GM19395 (cell line): Measurements from ENCODE around the gene ADK.
"Not testable (repeated sequence)": the region's sequence is repeated elsewhere in the genome, so short reads cannot be mapped to it uniquely, and the experiment has no call there.

Experiments used
- ATAC-seq: cut with Tn5 transposase; IDR thresholded peaks from one replicate; pipeline ENCODE4 v1.9.1; 2021; ENCODE audit warnings: mild to moderate bottlenecking, moderate library complexity; ENCODE audit not compliant: unreplicated experiment

ADK gene

DNA sequence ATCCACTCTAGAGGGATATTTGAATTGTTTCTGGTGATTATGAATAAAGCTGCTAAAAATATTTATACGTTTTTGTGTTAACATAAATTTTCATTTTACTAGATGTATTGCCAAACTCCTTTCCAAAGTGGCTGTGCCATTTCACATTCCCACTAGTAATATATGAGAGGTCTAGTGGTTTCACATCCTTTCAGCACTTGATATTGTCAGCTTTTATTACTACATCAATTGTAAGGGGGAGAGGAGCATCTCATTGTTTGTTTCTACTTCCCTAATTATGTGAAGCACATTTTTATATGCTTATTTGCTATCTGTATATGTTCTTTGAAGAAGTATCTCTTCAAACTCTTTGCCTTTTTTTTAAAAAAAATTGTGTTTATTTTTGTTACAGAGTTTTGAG lies 184.5 kb downstream of the ADK start:
- ATAC-seq = no peak

DNA sequence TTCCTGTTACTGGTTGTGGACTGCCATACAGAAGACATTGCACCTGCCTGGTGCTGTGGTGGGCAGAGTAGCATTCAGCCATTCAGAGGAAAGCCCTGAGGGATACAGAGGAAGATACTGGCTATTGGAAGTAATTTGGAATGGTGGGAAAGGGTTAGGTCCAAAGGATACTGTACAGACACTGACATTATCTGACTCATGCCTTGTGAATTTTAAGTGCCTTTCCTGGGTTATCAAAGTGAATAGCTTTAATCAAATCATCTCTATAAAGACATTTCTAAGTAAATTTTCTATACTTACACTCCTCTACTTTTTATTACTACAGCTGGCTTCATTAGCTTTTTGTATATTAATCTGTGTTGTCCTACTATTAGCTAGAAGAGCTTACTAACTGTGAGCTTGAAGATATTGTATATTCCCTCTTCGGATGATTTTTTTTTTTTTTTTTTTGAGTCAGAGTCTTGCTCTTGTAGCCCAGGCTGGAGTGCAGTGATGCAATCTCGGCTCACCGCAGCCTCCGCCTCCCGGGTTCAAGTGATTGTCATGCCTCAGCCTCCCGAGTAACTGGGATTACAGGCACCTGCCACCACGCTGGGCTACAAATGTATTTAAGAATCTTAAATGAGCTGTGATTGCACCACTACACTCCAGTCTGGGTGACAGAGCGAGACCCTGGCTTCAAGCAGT lies 186.5 kb downstream of the ADK start:
- no peak for ATAC-seq

DNA sequence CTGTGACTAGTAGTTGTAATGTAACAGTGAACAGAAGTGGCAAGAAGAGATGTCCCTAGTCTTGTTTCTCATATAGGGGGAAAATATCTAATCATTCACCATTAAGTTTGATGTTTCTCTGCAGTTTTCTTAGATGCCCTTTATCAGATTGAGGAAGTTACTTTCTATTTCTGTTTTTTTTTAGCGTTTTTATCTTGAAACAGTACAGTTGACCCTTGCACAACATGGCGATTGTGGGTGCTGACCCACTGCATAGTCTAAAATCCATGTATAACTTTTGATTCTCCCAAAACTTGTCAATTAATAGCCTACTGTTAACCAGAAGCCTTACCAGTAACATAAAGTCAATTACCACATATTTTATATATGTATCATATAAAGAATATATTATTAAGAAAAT lies 192.0 kb downstream of the ADK start:
- no peak for ATAC-seq

DNA sequence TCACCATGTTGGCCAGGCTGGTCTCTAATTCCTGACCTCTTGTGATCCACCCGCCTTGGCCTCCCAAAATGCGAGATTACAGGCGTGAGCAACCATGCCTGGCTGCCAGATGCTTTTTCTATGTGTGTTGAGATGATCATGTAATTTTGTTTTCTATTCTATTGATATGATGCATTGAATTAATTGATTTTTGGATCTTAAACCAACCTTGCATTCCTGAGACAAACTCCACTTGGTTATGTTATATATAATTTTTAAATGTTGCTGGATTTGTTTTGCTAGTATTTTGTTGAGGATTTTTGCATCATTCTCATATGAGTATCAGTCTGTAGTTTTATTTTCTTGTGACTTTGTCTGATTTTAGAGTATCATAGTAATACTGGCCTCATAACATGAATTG lies 192.8 kb downstream of the ADK start:
- no peak for ATAC-seq

DNA sequence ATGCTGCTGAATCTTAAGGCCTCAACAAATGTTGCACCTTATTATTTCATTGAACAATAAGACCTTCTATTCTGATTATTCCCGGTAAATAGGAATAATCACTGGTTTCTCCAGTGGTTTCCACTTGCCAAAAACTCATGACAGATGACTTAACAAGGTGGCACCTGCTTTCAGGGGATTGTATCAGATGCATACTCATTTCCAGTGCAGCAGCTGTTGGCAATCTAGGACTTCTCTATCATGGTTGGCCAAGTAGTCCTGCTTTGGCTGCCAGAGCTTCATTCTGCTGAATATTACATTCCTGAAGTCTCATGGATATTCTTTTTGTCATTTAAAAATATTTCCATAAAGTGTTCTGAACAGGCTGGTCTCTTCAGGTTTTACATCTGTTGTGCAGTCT lies 193.3 kb downstream of the ADK start:
- no peak for ATAC-seq

DNA sequence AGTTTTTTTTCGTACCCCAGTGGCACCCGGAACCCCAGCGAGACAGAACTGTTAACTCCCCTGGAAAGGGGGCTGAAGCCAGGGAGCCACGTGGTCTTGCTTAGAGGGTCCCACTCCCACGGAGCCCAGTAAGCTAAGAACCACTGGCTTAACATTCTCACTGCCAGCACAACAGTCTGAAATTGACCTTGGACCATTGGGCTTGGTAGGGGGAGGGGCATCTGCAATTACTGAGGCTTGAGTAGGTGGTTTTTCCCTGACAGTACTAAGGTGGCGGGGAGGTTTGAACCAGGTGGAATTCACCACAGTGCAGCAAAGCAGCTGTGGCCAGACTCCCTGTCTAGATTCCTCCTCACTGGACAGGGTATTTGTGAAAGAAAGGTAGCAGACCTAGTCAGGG lies 196.5 kb downstream of the ADK start:
- ATAC-seq = no peak

DNA sequence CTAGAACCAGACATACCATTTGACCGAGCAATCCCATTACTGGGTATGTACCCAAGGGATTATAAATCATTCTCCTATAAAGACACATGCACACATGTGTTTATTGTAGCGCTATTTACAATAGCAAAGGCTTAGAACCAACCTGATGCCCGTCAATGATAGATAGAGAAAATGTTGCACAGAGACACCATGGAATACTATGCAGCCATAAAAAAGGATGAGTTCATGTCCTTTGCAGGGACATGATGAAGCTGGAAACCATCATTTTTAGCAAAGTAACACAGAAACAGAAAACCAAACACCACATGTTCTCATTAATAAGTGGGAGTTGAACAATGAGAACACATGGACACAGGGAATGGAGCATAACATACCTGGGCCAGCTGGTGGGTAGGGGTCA lies 202.0 kb downstream of the ADK start:
- not testable (repeated sequence) for ATAC-seq

DNA sequence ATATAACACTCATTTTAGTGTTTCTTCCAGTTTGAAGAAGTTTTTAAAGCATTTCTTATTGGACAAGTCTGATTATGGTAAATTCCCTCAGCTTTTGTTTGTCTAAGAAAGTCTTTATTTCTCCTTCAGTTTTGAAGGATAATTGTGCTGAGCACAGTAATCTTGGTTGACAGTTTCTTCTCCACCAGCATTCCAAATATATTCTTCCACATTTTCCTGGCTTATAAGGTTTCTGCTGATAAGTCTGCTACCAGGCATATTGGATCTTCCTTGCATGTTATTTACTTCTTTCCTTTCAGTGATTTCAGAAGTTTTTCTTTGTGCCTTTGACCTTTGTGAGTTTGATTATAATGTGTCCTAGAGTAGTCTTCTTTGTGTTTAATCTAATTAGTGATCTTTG lies 210.7 kb downstream of the ADK start:
- no peak for ATAC-seq

DNA sequence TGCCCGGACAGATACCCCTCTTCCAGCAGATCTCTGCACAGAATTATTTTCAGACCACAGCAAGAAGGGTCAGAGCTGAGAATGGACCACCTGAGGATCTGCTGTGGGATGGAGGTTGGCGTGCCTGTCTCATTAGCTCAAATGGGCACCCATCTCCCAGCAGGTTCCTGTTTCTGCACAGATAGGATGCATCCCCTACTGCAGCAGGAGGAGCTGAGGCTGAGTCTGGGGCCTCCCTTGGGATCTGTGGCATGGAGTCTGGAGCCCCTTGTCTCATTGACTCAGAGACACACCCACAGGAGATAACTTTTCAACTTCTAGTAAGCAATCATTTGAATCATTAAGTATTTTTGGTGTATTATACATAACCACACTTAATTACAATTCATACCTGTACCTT lies 212.7 kb downstream of the ADK start:
- no peak for ATAC-seq

DNA sequence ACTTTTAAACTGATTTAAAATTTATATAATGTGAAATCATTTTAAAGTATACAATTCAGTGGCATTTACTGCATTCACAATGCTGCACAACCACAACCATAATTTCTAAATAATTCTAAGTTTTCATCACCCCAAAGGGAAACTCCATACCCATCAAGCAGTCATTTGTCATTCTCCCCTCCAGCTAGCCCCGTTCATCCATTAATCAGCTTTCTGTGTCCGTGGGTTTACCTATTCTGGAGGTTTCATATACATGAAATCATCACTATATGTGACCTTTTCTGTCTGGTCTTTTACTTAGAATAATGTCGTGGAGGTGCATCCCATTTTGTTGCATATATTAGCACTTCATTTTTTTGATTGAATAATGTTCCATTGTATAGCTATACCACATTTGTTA lies 214.1 kb downstream of the ADK start:
- ATAC-seq = no peak

DNA sequence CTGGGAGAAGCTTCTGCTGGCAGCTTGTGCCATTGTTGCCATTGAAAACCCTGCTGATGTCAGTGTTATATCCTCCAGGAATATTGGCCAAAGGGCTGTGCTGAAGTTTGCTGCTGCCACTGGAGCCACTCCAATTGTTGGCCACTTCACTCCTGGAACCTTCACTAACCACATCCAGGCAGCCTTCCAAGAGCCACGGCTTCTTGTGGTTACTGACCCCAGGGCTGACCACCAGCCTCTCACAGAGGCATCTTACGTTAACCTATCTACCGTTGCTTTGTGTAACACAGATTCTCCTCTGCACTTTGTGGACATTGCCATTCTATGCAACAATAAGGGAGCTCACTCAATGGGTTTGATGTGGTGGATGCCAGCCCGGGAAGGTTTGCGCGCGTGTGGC lies 220.7 kb downstream of the ADK start:
- no peak for ATAC-seq

DNA sequence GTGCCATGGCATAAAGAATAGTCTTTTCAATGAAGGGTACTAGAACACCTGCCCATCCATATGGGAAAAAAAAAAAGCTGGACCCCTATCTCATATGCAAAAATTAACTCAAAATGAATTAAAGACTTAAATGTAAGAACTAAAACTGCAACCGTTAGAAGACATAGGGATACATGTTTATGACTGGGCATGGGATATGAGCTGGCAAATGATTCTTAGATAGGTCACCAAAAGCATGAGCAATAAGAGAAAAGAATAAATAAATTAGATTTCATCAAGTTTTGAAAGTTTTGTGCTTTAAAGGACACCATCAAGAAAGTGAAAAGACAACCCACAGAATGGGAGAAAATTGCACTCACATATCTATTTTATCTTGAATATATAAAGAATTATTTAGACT lies 222.0 kb downstream of the ADK start:
- ATAC-seq = no peak

DNA sequence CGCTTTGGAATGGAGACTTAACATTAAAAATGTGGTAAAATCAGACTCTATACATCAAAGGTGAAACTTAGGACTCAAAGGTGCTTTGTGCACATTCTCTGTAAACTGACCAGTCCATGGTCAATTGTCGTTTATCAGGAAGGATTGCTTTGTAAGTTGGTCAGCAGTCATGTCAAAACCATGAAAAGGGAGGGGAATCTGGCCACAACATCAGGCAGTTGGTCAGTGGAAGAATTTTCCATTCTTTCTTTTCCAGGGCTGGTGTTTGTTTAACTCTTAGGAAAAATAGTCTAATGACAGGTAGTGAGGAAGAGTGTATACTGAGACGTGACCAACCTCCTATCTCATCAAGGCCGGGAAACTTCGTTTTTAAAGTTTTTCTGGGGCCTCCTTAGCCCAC lies 226.5 kb downstream of the ADK start:
- no peak for ATAC-seq

DNA sequence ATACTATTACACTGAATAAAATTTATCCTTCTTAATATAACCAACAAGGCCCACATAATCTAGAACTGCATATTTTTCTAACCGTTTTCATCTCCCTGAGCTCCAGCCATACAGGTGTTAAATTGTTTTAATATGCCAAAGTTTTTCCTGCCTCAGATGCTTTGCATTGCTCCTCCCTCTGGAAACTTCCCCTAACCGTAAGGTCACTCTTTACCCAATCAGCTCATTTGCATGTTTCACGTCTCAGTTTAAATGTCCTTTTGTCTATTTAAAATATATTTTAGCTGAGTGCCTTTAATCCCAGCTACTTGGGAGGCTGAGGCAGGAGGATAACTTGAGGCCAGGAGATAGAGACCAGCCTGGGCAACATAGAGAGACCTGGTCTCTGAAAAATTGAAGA lies 228.5 kb downstream of the ADK start:
- no peak for ATAC-seq

DNA sequence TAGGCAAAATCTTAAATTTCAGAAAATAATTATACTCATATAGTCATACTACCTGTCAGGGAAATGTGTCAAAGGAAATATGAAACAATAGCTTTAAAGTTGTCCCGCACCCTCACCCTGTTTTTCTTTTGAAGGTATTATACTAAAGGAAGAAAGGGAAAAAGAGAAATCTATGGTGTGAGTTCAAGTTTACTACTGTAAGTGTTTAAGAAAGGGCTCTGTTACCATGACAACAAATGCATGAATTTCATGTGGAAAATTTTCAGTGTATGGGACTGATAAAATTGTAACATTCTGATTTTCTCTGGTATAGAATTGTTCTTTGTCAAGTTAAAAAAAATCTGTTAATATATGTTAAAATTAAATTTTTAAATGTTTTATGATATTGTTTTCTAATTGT lies 229.8 kb downstream of the ADK start:
- no peak for ATAC-seq

DNA sequence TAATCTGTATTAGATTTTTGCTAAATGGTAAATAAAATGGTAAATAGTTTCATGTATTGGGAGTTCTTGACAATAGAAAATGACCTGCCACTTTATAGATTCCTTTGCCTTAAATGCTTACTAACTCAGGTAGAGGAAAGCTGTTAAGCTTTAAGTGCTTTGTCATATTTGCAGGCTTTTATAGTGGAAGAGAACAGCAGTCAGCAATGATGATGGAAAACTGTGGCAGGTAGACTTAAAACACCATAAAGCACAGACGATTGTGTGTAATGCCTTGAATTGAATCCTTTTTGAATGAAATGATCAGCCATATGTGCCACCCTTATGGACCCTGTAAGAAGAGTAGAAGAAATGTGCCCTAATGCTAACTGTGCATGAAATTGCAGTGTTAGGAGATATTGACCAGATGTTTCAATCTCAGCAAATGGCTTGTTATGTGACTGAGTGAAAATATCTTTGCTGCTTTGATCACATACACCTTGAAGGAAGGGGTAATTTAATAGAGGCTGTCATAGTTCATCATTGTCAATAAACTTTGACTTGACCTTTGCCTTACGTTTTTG lies 230.4 kb downstream of the ADK start:
- no peak for ATAC-seq

DNA sequence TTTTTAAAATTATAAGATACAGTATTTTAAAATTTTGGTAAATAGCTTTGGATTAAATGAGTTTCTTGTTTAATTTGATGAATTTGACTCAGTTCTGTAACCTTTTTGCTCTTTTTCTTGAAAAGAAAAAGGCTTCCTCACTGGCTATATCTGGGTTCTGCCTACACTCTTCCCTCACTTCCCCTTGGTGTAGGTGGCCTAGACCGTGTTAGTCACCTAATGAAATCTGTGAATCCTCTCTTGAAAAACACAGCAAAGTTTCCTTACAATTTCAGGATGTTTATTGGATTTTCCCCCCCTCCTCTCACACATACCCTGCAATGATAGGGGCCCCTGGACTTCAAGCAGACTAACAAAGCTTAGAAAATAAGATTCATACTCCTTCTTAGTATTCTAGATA lies 231.6 kb downstream of the ADK start:
- no peak for ATAC-seq

DNA sequence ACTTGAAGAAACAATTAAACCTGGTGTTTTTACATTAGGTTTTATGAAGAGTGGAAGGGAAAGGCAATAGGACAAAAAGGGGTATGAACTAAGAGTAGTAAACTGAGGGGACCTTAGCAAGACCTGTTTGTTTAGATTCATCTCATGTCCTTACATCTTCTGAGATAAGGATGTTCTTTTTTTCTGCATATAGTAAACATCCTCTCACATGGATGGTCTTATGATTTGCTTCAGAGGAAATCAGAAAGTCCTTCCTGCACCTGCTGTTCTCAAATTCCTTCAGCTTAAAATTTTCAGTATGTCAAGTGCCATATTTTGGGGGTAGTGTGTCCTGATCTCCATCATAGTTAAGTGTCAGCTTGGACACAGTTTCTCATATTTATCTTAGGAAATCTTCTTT lies 232.6 kb downstream of the ADK start:
- no peak for ATAC-seq

DNA sequence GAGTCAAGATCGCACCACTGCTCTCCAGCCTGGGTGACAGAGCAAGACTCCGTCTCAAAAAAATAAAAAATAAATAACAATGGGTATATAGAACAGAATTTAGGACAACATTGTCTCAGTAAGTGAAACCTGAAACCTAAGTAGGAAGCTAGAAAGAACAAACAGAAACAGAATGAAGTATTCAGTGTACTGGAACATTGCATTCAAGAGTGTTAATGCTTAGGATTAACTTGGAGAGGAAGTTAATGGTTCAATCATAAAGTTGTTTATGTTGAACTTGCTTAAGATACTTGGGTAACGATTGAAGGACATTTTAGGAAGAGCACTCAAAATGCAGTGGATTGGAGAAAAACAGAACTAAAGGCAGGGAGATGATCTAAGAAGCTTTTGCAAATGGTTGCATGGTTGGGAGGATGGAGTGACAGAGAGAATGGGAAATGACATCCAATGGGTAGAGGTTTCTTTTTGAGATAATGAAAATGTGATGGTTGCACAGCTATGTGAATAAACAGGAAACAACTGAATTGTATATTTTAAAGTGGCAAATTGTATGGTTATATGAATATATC lies 233.7 kb downstream of the ADK start:
- no peak for ATAC-seq

DNA sequence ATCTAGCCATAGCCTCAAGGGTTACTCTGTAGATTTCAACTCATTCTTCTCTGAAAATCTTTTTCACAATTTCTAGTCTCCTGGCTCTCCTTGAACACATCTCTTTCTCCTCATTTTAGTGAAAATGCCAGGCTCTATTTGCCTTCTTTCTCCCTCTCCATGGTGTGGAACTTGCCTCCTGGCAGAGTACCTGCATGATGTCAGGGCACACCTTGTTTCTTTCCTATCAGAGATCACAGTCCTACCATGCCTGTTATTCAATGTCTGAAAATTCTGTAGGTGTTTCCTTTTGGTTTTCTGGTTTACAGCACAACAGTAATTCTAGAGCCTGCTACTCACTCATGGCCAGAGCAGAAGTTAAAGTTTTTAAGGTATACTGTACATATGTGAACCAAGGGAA lies 237.8 kb downstream of the ADK start:
- ATAC-seq = no peak

DNA sequence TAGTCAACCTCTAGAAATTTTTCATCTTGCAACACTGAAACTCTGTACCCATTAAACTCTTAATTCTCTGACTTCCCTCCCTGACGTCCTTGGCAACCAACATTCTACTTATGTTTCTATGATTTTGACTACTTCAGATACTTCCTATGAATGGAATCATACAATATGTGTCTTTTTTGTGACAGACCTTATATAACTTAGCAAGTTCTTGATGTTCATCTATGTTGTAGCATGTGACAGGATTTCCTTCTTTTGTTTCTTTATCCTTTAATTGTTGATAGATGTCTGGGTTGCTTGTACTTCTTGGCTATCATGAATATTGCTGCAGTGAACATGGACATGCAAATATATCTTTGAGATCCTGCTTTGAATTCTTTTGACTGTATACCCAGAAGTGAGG lies 240.8 kb downstream of the ADK start:
- no peak for ATAC-seq

DNA sequence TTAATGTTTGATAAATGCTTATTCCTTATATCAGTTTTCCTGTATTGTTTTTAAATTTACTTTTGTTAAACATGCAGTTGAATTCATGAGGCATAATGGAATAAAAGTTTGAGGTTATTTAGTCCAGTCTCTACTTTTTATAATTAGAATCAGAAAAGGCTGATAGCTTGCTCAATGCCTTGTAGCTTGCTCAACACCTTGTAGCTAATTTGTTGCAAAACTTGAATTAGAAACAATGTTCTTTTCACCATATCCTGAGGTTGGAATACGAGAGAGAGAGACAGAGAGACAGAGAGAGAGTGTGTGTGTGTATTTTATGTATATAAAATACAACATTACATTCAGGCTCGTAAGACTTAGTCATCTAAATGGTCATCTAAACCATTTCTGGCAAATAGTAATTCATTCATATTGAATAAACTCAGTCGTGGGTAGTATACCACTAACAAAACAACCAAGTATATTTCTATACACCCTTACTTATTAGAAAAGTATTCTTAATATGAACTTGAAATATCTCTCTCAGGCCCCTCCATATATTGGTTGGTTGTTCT lies 243.5 kb downstream of the ADK start:
- ATAC-seq = no peak

DNA sequence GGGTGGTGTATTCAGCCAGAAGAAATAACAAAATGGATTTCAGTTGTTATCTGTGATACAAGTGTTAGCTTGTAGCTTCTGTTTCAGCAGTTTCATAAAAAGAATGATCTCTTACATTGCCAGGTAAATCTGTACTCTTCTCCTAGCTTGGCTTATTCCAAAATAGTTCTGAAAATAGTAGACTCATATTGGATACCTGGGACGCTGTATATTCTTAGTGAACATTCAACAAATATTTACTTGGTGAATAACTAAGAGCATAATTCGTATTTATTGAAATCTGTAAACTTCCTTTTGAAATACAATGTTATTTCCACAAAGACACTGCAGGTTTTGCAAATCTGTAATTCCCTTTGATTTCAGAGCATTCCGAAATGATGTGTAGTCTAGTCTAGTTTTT lies 249.2 kb downstream of the ADK start:
- ATAC-seq = no peak
